Adrenal gland (tissue), 12 donors: ENCODE results near the gene RCAN1. TPM values are rescaled to one million over a fixed set of nuclear protein-coding genes. Genes with fewer than 3 reads are reported as not detected.

Source experiments
- DNase-seq, 7 donors: peaks; one replicate each; pipeline ENCODE4 v3.0.0-alpha.2; 2019 to 2020
- H3K27ac ChIP-seq, 5 donors: fragments of 200-600 bp; sonication (generic) in 4 of 5; 1 replicate in 3 of 5; 2 replicates in 2 of 5; pipeline versions ENCODE4 v1.5.1 to v1.8.0; 2016 to 2020; ENCODE audit warnings: mild to moderate bottlenecking in 1 of 5
- H3K27me3 ChIP-seq: fragments of 200-600 bp; 2 replicates; pipeline ENCODE4 v1.8.0; 2021
- H3K36me3 ChIP-seq, 2 donors: fragments of 200-600 bp; replicated peaks in 1 of 2; 1 replicate in 1 of 2; 2 replicates in 1 of 2; pipeline versions ENCODE4 v1.5.1 to v1.8.0; 2018 to 2022
- H3K4me1 ChIP-seq, 2 donors: fragments of 200-600 bp; replicated peaks in 1 of 2; 1 replicate in 1 of 2; 2 replicates in 1 of 2; pipeline versions ENCODE4 v1.5.1 to v1.8.0; 2018 to 2021
- H3K4me3 ChIP-seq, 4 donors: fragments of 200-600 bp; sonication (generic) in 3 of 4; one replicate each; pipeline ENCODE4 v1.5.1; 2016 to 2018
- H3K9me3 ChIP-seq, 3 donors: fragments of 200-600 bp; sonication (generic) in 1 of 3; replicated peaks in 1 of 3; 1 replicate in 2 of 3; 2 replicates in 1 of 3; pipeline versions ENCODE4 v1.5.1 to v1.8.0; 2016 to 2021
- POLR2A ChIP-seq, 2 donors: fragments of 450-650 bp; IDR thresholded peaks; one replicate each; pipeline ENCODE4 v1.6.1; 2017; ENCODE audit warnings: antibody characterized with exemption in 2 of 2, mild to moderate bottlenecking in 2 of 2, moderate library complexity in 1 of 2
- WGBS, 4 donors: extraction: QIAGEN DNeasy Blood & Tissue Kit in 2 of 4; methylation state at CpG; one replicate each; pipeline versions ENCODE4 v1.1.5 to v1.1.7; 2013 to 2017; 5-methylcytosine and 5-hydroxymethylcytosine counted together
- intact Hi-C, 2 donors: fragments of 100-400 bp; cut with DNase I; formaldehyde crosslinking; loops; one replicate each; pipeline versions ENCODE4 v1.14.1 to v1.15.0; 2022 to 2023
- polyA plus RNA-seq, 3 donors: library from polyadenylated mRNA; stranded (reverse); fragments of 200-250 nt in 2 of 3; fragments of 350-450 nt in 1 of 3; fragmentation: Illumina TruSeq in 1 of 3; extraction: RNeasy Lipid Tissue Mini Kit (QIAGEN cat#74804) in 1 of 3; gene quantifications; one replicate each; pipeline ENCODE4 v1.2.3, GENCODE V29; 2013 to 2014
- total RNA-seq, 9 donors: library from RNA; depleted of rRNA in 4 of 9; stranded (reverse); fragments of >200 nt in 4 of 9; fragments of 120-200 nt in 1 of 9; fragmentation: NEBNext Ultra II Directional in 1 of 9; extraction: Animal tissue kit (Norgen Biotek cat#: 25700) in 1 of 9; gene quantifications; one replicate each; pipeline versions ENCODE4 v1.1.0 to v1.2.4, GENCODE V29; 2013 to 2023
- TF ChIP-seq, protein P1 (sequence below), 6 experiments: fragments of 450-650 bp in 4 of 6; fragments of 200-600 bp in 2 of 6; sonication (generic) in 1 of 6; IDR thresholded peaks; 1 replicate in 5 of 6; 2 replicates in 1 of 6; pipeline versions ENCODE4 v1.5.1 to v1.8.0; 2016 to 2021; ENCODE audit warnings: antibody characterized with exemption in 6 of 6, mild to moderate bottlenecking in 2 of 6, moderate library complexity in 1 of 6
- donor health status: healthy with polysubstance abuse.
- donor health status: Bipolar disorder and iron deficiency.
- donor health status: DM: yes; HTN: yes; CAD: no.
- donor health status: DM: no; HTN: no; CAD: no.
- donor health status: DM: no; HTN: no; CAD: no.
- donor health status: DM: yes; HTN: yes; CAD: no.

RCAN1 gene
- total and polyA plus RNA-seq, 12 donors, result 11.5 to 74.4 (median 23.4) TPM

DNA sequence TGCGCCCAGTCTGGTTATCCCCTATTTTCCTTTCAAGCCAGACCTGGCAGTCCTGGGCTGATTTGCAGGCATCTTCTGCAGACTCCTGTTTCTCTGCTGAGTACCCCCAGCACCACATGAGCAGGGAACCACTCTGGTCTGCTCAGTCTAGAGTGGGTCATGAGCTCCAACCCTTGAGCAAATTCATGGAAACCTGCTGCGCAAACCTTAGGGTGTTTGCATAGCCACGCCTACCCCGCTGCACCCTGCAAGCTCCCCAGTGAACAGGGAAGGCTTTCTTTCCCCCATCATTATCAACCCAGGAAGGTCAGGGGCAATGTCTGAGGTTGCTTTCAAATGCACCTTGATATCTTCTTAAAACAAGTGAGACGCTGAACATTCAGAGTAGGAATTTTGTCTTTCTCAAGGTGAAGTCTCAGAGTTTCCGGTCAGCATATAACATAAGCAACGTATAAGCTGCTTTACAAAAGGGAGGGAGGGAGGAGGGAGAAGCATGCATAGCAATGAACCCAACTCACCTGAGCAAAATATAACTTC, 91.8 kb downstream of the RCAN1 start:
- Histone ChIP-seq H3K27ac (peak overlapping the region in 2 of 5 donors; percentile 37 to 45), H3K36me3 (peaks cover 0 to 26% of the 10 kb centered on the region in 2 donors), H3K9me3 (no peaks in the 10 kb centered on the region), H3K4me1 (peaks cover 0 to 32% of the 10 kb centered on the region in 2 donors), H3K27me3 (no peaks in the 10 kb centered on the region), H3K4me3 (no peak overlapping the region)
- TF ChIP-seq, protein P1, sequence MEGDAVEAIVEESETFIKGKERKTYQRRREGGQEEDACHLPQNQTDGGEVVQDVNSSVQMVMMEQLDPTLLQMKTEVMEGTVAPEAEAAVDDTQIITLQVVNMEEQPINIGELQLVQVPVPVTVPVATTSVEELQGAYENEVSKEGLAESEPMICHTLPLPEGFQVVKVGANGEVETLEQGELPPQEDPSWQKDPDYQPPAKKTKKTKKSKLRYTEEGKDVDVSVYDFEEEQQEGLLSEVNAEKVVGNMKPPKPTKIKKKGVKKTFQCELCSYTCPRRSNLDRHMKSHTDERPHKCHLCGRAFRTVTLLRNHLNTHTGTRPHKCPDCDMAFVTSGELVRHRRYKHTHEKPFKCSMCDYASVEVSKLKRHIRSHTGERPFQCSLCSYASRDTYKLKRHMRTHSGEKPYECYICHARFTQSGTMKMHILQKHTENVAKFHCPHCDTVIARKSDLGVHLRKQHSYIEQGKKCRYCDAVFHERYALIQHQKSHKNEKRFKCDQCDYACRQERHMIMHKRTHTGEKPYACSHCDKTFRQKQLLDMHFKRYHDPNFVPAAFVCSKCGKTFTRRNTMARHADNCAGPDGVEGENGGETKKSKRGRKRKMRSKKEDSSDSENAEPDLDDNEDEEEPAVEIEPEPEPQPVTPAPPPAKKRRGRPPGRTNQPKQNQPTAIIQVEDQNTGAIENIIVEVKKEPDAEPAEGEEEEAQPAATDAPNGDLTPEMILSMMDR (IDR thresholded peaks at IDR 0.05), result no peak
- no peak for TF ChIP-seq POLR2A (IDR thresholded peaks at IDR 0.05)
- WGBS, 4 donors, result 96 to 98% (median 97%) methylated on average over 7 of the region's 7 CpGs
- DNase-seq, result no peak
- intact Hi-C loops, result no loop called here

DNA sequence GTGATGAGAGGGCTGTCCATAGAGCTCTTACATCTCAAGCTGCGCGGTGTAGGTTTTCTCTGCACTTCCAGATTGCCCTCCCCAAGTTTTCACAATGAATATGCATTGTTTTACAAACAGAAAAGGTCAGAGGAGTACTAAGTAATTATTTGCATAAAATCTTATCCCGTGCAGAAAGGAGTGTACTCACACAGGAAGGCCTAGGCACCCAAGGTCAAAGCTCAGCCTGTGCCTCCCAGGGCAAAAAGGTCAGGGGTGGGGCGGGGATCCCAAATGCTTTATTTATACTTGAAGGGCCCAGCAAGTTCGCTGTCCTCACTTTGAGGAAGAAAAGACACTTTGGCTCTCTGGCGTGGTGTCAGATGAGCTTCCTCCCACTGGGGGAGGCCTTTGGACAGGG, 92.6 kb downstream of the RCAN1 start:
- 51 to 59% (median 52%) methylated on average over 5 to 6 of the region's 6 CpGs for WGBS, 4 donors
- H3K36me3 ChIP-seq, result peaks cover 0 to 26% of the 10 kb centered on the region in 2 donors
- H3K9me3 ChIP-seq, result no peaks in the 10 kb centered on the region
- TF ChIP-seq, protein P1 (IDR thresholded peaks at IDR 0.05), result no peak
- TF ChIP-seq POLR2A (IDR thresholded peaks at IDR 0.05), result no peak
- DNase-seq, result peak in 1 of 7 donors; percentile 43
- H3K27ac ChIP-seq, result peak overlapping the region in 2 of 5 donors; percentile 37 to 45
- no peak overlapping the region for H3K4me3 ChIP-seq
- intact Hi-C loops, result no loop called here
- peaks cover 0 to 25% of the 10 kb centered on the region in 2 donors for H3K4me1 ChIP-seq
- no peaks in the 10 kb centered on the region for H3K27me3 ChIP-seq

DNA sequence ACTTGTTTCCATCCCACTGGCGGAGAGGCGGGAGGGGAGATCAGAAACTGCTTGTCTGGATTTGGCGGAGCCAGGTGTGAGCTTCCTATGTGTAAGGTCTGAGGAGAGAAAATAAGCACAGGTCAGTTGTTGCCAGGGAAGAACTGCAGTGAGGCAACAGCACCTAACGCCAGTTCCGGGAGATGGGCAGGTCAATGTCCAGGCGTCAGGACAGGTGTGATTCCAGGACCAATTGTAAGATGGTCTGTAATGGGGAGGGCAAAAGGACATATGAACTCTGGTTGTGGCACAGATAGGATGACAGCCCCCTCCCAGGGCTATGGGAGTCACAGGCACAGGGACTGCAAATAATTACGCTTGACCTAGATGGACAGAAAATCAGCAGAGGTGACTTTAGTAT, 93.4 kb downstream of the RCAN1 start:
- WGBS, 4 donors, result 88 to 99% (median 97%) methylated on average over 7 of the region's 7 CpGs
- peaks cover 0 to 19% of the 10 kb centered on the region in 2 donors for H3K4me1 ChIP-seq
- intact Hi-C loops, result no loop called here
- H3K4me3 ChIP-seq, result no peak overlapping the region
- peak overlapping the region in 2 of 5 donors; percentile 45 to 67 for H3K27ac ChIP-seq
- H3K27me3 ChIP-seq, result no peaks in the 10 kb centered on the region
- peaks cover 0 to 26% of the 10 kb centered on the region in 2 donors for H3K36me3 ChIP-seq
- TF ChIP-seq, protein P1 (IDR thresholded peaks at IDR 0.05), result no peak
- no peak for TF ChIP-seq POLR2A (IDR thresholded peaks at IDR 0.05)
- H3K9me3 ChIP-seq, result no peaks in the 10 kb centered on the region
- no peak for DNase-seq

DNA sequence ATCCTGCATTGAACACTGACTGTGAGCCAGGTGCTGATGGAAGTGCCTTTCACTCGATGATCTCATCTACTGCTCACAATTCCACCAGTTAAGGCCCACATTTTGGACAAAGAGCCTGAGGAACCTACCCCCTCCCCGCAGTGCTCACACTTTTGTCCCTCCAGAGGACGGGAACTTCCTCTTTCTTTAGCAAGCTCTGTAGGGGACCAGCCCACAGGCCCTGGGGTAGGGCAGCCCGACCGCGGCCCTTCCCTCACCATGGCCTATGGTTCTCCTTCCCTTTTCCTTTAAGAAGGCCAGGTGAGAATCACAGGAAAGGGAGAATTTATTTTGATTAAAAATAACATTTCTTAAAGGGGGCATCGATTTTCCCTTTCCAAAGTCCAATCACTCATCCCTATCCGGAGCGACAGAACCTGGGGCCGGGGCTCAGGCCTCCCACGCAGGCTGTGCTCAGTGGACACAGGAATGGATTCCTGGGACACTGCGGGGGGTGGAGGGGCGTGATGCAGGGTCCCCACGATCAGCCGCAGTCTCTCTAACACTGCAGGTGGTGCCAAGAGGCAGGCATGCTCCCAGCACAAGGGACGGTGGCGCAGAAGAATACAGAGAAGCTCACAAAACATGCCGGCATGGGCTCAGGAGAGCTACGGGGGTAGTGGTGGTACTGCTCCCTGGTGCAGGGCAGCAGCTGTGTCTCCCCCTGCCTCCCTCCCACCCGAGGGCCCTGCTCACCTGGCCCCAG, 94.0 kb downstream of the RCAN1 start:
- peak overlapping the region in 2 of 5 donors; percentile 56 to 67 for H3K27ac ChIP-seq
- intact Hi-C loops, result no loop called here
- WGBS, 4 donors, result 85 to 93% (median 89%) methylated on average over 16 to 20 of the region's 20 CpGs
- H3K4me3 ChIP-seq, result no peak overlapping the region
- peaks cover 0 to 26% of the 10 kb centered on the region in 2 donors for H3K36me3 ChIP-seq
- peaks cover 0 to 13% of the 10 kb centered on the region in 2 donors for H3K4me1 ChIP-seq
- no peaks in the 10 kb centered on the region for H3K9me3 ChIP-seq
- no peaks in the 10 kb centered on the region for H3K27me3 ChIP-seq
- TF ChIP-seq, protein P1 (IDR thresholded peaks at IDR 0.05), result no peak
- no peak for TF ChIP-seq POLR2A (IDR thresholded peaks at IDR 0.05)
- DNase-seq, result peak in 2 of 7 donors; percentile 32 to 36
